HG02763 (cell line): ENCODE results near the gene TENT4A.
"Not testable (repeated sequence)": the region's sequence is repeated elsewhere in the genome, so short reads cannot be mapped to it uniquely, and the experiment has no call there.

Source experiments
- ATAC-seq: cut with Tn5 transposase; IDR thresholded peaks from one replicate; pipeline ENCODE4 v1.9.1; 2021; ENCODE audit warnings: mild to moderate bottlenecking, moderate library complexity; ENCODE audit not compliant: unreplicated experiment

Gene TENT4A

GRCh38 chr5:6713274-6714225 is at the start of gene TENT4A:
TENT4A (plus strand) TSS chr5:6713432; CDS start chr5:6713984, 552 bp downstream.
- ATAC-seq: peak; percentile 22

DNA sequence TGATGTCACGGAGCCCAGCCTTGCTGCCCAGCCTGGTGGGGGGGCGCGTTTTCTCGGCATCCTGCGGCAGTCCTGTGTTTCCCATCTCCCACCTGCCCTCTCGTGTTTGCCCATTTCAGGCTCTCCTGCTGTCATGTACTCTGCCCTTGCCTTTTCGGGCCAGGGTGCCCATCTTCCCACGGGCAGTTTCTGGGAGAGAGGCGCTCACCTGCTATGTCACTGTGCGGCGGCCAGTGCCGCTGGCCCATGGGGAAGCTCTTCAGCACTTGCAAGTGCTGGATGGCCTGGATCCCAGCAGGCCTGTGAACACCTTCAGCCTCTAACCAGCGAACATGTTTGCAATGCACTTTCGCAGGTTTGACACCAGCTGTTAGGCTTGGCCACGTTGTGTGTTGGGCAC is 46.5 kb upstream of the TENT4A start:
- no peak for ATAC-seq

DNA sequence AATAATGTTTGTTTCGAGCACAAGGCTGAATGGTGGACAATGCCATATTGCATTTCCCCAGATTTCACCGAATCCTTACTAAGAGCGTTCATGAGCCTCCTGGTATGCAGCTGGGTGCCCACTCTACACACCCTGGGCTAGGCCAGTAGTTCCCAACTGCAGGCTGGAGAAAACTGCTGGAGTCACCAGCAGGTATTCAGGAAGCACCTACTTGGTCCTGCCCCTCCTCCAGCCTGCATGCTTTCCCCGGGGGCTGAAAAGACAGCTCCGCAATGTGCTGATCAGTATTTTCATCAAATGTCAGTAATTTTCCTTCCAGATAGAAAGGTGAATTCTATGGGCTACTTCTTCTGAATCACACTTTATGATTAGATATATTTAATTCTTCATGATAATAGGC is 45.6 kb upstream of the TENT4A start:
- no peak for ATAC-seq

- not testable (repeated sequence) for ATAC-seq
Measured at GRCh38 chr5:6668717-6669116, 44.5 kb upstream of the TENT4A start.

DNA sequence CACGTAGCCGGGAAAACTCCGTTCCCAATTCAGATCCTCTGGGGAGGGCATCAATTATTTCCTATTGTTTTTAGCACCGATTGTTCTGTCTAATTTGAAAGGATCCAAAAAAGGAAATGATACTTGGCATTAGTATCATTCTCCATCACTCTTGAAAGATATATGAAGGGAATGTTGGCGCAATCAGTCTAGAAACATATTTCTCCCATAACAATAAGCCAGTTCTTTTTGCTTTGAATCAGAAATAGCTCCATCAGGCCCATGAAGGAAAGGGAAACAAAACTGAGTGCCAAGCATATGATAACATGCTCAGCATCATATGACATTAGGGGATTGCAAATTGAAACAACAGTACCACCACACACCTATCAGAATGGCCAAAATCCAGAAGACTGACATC is 40.2 kb upstream of the TENT4A start:
- ATAC-seq: no peak

DNA sequence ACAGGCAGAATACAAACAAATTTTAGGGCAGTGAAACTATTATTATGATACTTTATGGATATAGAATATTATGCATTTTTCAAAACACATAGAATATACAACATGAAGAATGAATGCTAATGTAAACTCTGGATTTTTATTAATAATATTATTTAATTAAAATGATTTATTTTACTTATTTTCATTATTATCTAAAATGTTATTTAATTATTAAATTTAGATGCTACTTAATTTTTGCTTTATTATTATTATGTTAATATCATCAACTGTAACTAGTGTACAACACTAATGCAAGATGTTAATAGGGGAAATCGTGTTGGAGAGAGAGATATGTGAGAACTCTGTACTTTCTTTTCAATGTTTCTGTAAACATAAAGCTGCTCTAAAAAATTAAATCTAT is 39.3 kb upstream of the TENT4A start:
- ATAC-seq: no peak

- ATAC-seq: no peak
Measured at GRCh38 chr5:6674421-6674820, 38.8 kb upstream of the TENT4A start.

DNA sequence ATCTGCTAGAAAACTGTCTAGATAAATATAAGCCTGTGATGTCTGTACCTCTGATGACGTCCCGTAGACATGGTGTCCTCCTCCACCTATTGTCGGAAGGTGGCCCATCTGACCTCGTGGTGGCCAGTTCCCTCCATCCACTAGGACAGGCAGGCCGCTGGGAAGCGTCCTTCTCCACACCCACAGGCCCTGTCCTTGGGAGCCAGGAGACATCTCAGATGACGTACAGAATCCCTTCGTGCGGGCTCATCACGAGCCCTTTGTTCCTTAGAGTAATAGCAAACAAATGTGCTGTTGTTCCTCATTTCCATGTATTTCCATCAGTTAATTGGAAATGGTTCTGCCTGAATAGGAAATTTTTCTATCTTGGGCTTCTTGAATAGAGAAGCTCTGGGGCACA is 38.3 kb upstream of the TENT4A start:
- ATAC-seq: no peak

DNA sequence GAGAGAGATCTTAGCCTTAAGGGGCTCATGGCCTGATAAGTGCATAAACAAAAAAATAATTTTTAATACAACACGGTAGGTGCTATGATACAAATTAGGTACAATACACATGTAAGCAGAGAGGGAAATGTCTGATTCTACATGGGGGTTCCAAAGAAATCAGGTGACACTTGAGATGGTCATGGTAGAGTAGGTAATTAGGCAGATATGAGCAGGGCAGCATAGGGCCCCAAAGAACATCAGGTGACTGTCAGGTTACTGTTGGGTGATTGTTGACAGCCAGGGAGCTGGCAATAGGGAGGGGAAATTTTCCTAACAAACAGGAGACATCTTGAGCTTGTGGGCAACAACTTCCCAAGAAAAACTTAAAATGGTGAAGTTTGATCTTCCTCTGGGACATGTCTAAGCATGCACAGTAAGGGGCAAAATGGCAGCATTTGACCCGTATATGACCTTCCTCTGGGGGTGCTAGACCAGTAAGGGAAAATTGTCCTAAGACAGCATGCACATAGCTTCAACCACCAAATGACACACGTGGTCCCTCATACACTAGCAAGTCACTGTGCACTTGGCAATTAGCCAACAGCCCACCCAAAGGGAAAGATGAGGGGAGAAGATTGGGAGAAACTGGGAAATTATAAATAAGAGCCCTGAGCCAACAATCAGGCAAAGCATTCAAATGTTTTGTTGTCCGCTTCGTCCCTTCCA is 37.3 kb upstream of the TENT4A start:
- ATAC-seq: no peak

- ATAC-seq: no peak
Measured at GRCh38 chr5:6676702-6677101, 36.5 kb upstream of the TENT4A start.

- no peak for ATAC-seq
Measured at GRCh38 chr5:6678385-6678784, 34.8 kb upstream of the TENT4A start.

DNA sequence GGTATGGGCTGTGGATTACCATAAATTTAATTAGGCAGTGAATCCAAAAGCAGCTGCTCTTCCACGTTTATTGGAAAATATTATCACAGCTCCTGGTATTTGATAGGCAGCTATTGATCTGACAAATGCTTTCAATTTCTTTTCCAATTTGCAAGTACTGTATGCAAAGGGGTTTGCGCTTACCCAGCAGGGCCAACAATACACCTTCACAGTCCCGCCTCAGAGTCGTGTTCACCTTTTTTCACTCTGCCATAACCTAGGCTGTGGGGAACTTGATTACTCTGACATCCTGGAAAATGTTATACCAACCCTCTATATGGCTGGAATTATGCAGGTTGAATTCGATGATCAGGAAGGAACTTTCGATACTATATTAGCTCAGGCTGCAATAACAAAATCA is 32.3 kb upstream of the TENT4A start:
- no peak for ATAC-seq

DNA sequence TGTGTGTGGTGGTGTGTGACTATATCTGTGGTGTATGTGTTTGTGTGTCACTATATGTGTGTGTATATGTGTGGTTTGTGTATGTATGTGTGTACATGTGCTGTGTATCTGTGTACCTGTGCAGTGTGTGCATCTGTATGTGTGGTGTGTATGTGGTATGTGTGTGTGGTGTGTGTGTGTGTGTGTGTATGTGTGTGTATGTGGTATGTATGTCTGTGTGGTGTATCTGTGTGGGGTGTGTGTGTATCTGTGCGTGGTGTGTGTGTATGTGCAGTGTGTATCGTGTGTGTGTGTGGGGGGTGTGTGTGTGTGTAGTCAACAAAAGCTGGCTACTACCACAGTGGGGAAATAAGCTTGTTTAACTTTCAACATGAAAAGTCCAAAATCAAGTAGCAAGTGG is 31.6 kb upstream of the TENT4A start:
- ATAC-seq: no peak

DNA sequence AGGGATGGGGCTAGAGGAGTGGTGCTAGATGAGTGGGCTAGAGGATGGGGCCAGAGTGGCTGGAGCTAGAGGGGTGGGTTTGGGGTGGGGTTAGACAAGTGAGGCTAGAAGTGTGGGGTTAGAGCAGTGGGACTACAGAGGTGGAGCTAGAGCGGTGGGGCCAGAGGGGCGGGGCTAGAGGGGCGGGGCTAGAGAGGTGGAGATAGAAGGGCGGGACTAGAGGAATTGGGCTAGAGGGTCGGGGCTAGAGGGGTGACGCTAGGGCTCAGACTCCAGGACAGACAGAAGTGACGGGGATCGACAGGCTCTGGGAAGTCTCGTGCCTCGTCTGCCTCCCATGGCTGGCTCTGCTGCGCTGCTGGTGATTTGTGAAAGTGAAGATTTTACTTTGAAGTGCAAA is 31.0 kb upstream of the TENT4A start:
- ATAC-seq: no peak

GRCh38 chr5:6683241-6683640 is 30.0 kb upstream of the TENT4A start:
- no peak for ATAC-seq

DNA sequence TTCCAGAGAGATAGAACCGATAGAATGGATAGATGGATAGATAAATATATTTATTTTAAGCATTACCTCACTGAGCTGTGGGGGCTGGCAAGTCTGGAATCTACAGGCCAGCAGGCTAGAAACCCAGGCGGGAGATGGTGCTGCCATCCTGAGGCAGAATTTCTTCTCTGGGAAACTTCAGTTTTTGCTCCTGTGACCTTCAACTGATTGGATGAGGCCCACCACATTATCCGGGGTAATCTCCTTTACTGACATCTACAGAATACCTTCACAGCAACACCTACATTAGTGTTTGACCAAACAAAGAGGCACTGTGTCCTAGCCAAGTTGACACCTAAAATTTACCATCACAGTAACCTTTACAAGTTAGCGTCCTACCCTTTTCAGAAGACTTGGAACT is 29.2 kb upstream of the TENT4A start:
- ATAC-seq: no peak

GRCh38 chr5:6686501-6686900 is 26.7 kb upstream of the TENT4A start:
- no peak for ATAC-seq

DNA sequence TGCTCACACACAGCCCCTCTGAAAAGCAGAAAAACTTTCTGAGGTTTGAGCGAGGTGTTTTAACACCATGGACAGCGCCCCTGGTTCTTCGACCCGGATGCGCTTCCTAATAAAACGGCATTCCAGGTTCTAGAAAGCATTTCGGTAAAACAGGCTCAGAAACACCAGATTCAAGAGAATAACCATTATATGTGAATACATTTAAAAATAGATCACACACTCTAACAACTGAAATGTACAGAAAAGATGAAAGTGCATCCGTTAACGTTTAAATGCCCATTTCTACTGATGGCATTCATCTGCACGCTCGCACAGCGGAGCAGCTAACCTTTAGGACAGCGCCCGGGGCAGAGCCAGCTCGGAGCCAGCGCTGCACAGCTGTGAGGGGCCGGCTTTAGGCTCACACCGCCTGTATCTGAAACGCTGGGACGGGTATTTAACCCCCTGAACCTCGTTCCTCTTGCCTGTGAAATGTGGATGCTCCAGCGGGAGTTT is 26.3 kb upstream of the TENT4A start:
- ATAC-seq: no peak

DNA sequence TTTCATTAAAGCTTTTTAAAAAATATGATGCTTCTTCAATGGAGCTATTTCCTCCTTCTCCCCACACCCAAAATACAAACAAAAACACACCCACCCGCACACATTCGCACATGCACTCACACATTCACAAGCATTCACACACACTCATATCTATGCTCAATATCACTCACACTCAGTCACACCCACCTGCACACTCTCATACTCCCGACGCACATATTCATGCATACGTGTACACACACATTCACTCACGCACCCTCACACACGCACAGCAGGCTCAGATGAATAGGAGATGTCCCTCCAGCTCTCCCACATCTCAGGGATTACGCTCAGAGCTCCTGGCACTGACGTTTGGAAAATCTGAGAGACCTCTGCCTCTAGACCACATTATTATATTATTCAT is 25.7 kb upstream of the TENT4A start:
- no peak for ATAC-seq

DNA sequence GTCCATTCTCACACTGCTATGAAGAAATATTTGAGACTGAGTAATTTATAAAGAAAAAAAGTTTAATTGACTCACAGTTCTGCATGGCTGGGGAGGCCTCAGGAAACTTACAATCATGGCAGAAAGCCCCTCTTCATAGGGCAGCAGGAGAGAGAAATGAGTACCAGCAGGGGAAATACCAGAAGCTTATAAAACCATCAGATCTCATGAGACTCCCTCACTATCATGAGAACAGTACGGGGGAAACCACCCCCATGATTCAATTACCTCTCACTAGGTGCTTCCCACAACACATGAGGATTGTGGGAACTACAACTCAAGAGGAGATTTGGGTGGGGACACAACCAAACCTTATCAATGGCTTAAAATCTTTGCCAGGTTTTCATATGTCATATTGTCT is 20.3 kb upstream of the TENT4A start:
- no peak for ATAC-seq

DNA sequence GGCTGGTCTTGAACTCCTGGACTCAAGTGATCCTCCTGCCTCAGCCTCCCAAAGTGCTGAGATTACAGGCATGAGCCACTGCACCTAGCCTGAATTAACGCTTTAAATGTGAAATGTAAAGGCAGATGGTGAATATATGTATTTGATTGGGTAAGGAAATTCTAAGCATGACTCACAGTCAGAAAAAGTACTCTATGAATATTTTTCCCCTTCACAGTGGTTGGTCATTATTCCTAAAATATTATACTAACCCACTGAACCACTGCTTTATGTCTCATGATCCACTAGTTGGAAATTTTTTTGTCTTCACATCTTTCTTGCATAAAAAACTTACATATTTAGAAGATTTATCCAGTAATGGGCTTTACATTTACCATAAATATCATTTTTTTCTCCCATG is 14.5 kb upstream of the TENT4A start:
- ATAC-seq: no peak

- no peak for ATAC-seq
Measured at GRCh38 chr5:6699357-6699756, 13.9 kb upstream of the TENT4A start.
